GM20000 (cell line): ENCODE results near the gene HIVEP3.

Experiments
- DNase-seq: peaks from one replicate; pipeline ENCODE4 v3.0.0; 2012; ENCODE audit warnings: low spot score
- CTCF ChIP-seq: IDR thresholded peaks from 2 replicates; pipeline ENCODE4 v1.5.1; 2012; ENCODE audit warnings: mild to moderate bottlenecking, control low read depth; ENCODE audit errors: extremely low read depth, missing control alignments

HIVEP3 gene

GRCh38 chr1:41662061-41662764 is 256.5 kb downstream of the HIVEP3 start:
- DNase-seq, result peak; percentile 96
- no peak for TF ChIP-seq CTCF

- DNase-seq, result peak; percentile 39
- TF ChIP-seq CTCF, result no peak
Observed at GRCh38 chr1:41661428-41662060, 257.2 kb downstream of the HIVEP3 start.

DNA sequence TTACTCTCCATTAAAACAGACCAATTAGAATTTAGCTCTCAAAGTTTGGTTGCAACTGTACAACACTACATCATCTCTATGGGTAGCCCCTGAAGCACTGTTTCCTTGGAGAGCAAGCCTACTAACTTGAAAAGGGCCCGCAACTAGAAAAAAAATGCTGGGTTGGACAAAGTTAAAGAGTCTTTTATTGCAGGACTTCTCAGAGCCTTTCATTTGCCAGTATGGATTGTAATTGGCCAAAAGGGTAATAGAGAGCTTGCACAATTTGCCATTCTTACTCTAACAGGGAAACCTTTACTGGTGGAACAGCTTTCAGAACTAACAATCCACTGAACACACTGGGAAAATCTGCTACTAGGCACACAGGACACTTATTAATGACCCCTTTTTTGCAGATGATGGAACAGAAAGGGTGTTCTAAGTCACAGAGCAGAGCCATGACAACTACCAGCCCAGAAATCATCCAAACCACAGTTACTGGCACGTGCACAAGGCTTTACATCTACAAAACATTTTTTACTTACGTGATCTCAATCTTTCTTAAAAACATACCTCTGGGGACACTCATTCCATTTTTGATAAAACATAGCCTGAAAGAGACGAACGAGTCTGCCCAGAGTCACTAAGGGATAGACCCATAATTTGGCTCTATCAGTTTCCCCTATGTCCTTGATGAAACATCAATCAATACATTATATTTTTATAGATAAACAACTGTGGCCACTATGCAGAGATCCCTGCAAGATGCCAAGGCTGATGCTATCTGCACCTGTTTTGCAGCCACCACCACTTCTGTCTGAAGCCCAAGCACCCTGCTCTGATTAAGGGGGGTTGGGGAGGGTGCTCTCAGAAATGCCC is 257.9 kb downstream of the HIVEP3 start:
- no peak for TF ChIP-seq CTCF
- DNase-seq, result no peak

- no peak for TF ChIP-seq CTCF
- no peak for DNase-seq
Observed at GRCh38 chr1:41659903-41660302, 258.8 kb downstream of the HIVEP3 start.

- no peak for TF ChIP-seq CTCF
- no peak for DNase-seq
Observed at GRCh38 chr1:41659159-41659495, 259.6 kb downstream of the HIVEP3 start.

DNA sequence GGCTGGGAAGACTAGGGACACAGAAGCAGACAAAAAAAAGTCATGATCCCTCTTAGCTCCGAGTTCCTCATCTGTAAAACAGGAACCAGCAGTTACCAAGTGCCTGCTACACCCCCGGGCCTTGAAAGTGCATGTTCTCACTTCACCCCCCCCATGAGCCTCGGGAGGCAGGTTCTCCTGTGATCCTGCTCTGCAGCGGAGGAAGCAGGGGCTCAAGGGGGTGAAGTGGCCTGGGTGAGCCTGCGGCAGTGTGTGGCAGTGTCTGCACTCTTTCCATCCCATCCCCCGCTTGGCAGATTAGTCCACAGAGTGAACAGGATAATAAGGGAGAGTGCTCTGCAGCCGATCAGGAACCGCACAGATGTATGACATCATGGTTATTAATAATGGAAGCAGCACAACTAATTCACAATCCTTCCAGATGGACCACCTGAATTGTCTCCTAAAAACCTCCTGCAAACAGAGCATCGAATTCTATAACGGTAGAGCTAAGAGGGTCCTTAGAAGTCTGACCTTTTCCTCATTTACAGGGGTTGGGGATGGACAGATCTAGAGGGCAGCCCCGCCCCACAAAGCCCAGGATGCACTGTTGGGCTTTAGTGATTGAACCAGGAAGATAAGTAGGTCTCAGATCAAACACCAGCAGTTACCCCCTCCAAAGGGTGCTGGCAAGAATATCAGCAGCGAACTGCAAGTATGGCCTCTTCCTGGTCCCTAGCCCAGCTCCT is 260.1 kb downstream of the HIVEP3 start:
- TF ChIP-seq CTCF, result no peak
- no peak for DNase-seq
